GM12878 (cell line): Measurements from ENCODE around the gene TAPT1. TPM values are rescaled to one million over a fixed set of nuclear protein-coding genes. Genes with fewer than 3 reads are reported as not detected.

Source experiments
- ATAC-seq: fragments of 200-7000 bp; cut with Tn5 transposase; 3 replicates; pipeline ENCODE4 v1.9.1; 2020; ENCODE audit warnings: mild to moderate bottlenecking, moderate library complexity
- BruUV-seq: library from RNA; stranded (reverse); fragments of 400-500 nt; replicated peaks from 2 replicates; lab custom pipeline; 2021; lab: Mats Ljungman, UMichigan
- CTCF ChIA-PET: fragments of 300-600 bp; sonication (Branson Sonifier 250); formaldehyde crosslinking; extraction: SDS; loops from one replicate; lab custom pipeline; 2021; ENCODE audit warnings: inconsistent platforms; lab: Yijun Ruan, JAX
- POLR2A ChIA-PET: fragments of 350-600 bp; formaldehyde crosslinking; extraction: SDS; loops from one replicate; lab custom pipeline; 2021; ENCODE audit warnings: inconsistent platforms; lab: Charles Lee
- RAD21 ChIA-PET: fragments of 300-600 bp; sonication (Branson Sonifier 250); formaldehyde crosslinking; loops from one replicate; lab custom pipeline; 2023; ENCODE audit warnings: antibody characterized with exemption; ENCODE audit not compliant: unreplicated experiment; lab: Charles Lee
- SMC1A ChIA-PET: fragments of 300-600 bp; sonication (Branson Sonifier 250); formaldehyde crosslinking; loops from one replicate; lab custom pipeline; 2023; ENCODE audit not compliant: unreplicated experiment, uncharacterized antibody; lab: Charles Lee
- DNase-seq: peaks from one replicate; pipeline ENCODE4 v3.0.0-alpha.2; 2011; ENCODE audit warnings: low read depth, low spot score
- FAIRE-seq: peaks from 3 replicates; lab custom pipeline; 2011; peaks lifted over from hg19 to GRCh38; lab: Jason Lieb, UNC
- H2AFZ ChIP-seq: 2 replicates; pipeline ENCODE4 v1.6.0; 2011; ENCODE audit warnings: low read depth, low read length, control low read depth; ENCODE audit not compliant: control insufficient read depth
- H3K27ac ChIP-seq: 2 replicates; pipeline ENCODE4 v1.5.1; 2011; ENCODE audit warnings: control low read depth; ENCODE audit not compliant: control insufficient read depth, insufficient read depth
- H3K27me3 ChIP-seq, 2 experiments: replicated peaks in 1 of 2; 2 replicates each; pipeline versions ENCODE4 v1.6.0 to v1.6.1; 2011; ENCODE audit warnings: low read length in 1 of 2; ENCODE audit not compliant: control insufficient read depth in 2 of 2, insufficient read depth in 2 of 2
- H3K36me3 ChIP-seq, 2 experiments: 2 replicates each; pipeline ENCODE4 v1.5.1; 2011; ENCODE audit warnings: low read length in 1 of 2; ENCODE audit not compliant: control insufficient read depth in 2 of 2, insufficient read depth in 2 of 2
- H3K4me1 ChIP-seq: 2 replicates; pipeline ENCODE4 v1.6.1; 2011; ENCODE audit warnings: mild to moderate bottlenecking, low read length, moderate library complexity, mixed read lengths; ENCODE audit not compliant: control insufficient read depth, insufficient read depth
- H3K4me2 ChIP-seq: 2 replicates; pipeline ENCODE4 v1.6.0; 2011; ENCODE audit warnings: control low read depth; ENCODE audit not compliant: control insufficient read depth, insufficient read depth
- H3K4me3 ChIP-seq: fragments of 200-600 bp; sonication (generic); 2 replicates; pipeline ENCODE4 v1.5.1; 2016
- H3K79me2 ChIP-seq: 2 replicates; pipeline ENCODE4 v1.6.0; 2011; ENCODE audit warnings: low read length; ENCODE audit not compliant: control insufficient read depth, insufficient read depth
- H3K9ac ChIP-seq: 2 replicates; pipeline ENCODE4 v1.8.0; 2011; ENCODE audit warnings: low read length, control low read depth, mixed read lengths; ENCODE audit not compliant: control insufficient read depth, insufficient read depth
- H3K9me3 ChIP-seq: replicated peaks from 3 replicates; pipeline ENCODE4 v1.5.1; 2011; ENCODE audit warnings: mild to moderate bottlenecking, low read length; ENCODE audit not compliant: control insufficient read depth, insufficient read depth
- H4K20me1 ChIP-seq: 2 replicates; pipeline ENCODE4 v1.6.0; 2011; ENCODE audit not compliant: control insufficient read depth, insufficient read depth
- ATF3 ChIP-seq: IDR thresholded peaks from 2 replicates; pipeline ENCODE4 v1.6.1; 2011; ENCODE audit warnings: low read depth, mild to moderate bottlenecking, low read length, moderate library complexity, borderline replicate concordance; ENCODE audit errors: extremely low read depth
- BHLHE40 ChIP-seq, 2 experiments: fragments of 450-650 bp in 1 of 2; IDR thresholded peaks; 2 replicates each; pipeline ENCODE4 v1.6.1; 2011 to 2017; ENCODE audit warnings: low read depth in 2 of 2, borderline replicate concordance in 1 of 2, improper control_type of control experiment in 1 of 2, low read length in 1 of 2, mild to moderate bottlenecking in 1 of 2
- CEBPZ ChIP-seq: fragments of 150-350 bp; IDR thresholded peaks from 2 replicates; pipeline ENCODE4 v1.6.1; 2016; ENCODE audit warnings: low read depth, low read length
- CHD4 ChIP-seq: fragments of 200-600 bp; sonication (generic); IDR thresholded peaks from 2 replicates; pipeline ENCODE4 v1.6.1; 2016; ENCODE audit warnings: mild to moderate bottlenecking
- ELK1 ChIP-seq: IDR thresholded peaks from 2 replicates; pipeline ENCODE4 v1.6.1; 2012; ENCODE audit warnings: low read depth, low read length, improper control_type of control experiment
- IRF5 ChIP-seq: fragments of 450-650 bp; IDR thresholded peaks from 2 replicates; pipeline ENCODE4 v1.6.1; 2017; ENCODE audit warnings: borderline replicate concordance
- LARP7 ChIP-seq: fragments of 450-650 bp; IDR thresholded peaks from 2 replicates; pipeline ENCODE4 v1.6.1; 2017; ENCODE audit warnings: mild to moderate bottlenecking
- MTA2 ChIP-seq: fragments of 450-650 bp; IDR thresholded peaks from 2 replicates; pipeline ENCODE4 v1.6.1; 2016; ENCODE audit warnings: low read depth, mild to moderate bottlenecking, moderate library complexity
- SREBF1 ChIP-seq: IDR thresholded peaks from 2 replicates; pipeline ENCODE4 v1.6.1; 2012; ENCODE audit warnings: mild to moderate bottlenecking, low read length
- YY1 ChIP-seq: IDR thresholded peaks from 2 replicates; pipeline ENCODE4 v1.6.1; 2011; ENCODE audit warnings: low read depth, mild to moderate bottlenecking, low read length
- ZBED1 ChIP-seq: IDR thresholded peaks from 2 replicates; pipeline ENCODE4 v1.6.1; 2016; ENCODE audit warnings: borderline replicate concordance
- ZNF592 ChIP-seq: fragments of 450-650 bp; IDR thresholded peaks from 2 replicates; pipeline ENCODE4 v1.6.1; 2017; ENCODE audit warnings: mild to moderate bottlenecking, moderate library complexity
- ZNF622 ChIP-seq: fragments of 450-650 bp; IDR thresholded peaks from 2 replicates; pipeline ENCODE4 v1.6.1; 2017; ENCODE audit warnings: mild to moderate bottlenecking, inconsistent platforms
- ZZZ3 ChIP-seq: IDR thresholded peaks from 2 replicates; pipeline ENCODE4 v1.6.1; 2011; ENCODE audit warnings: low read depth; ENCODE audit not compliant: control insufficient read depth, insufficient read length
- WGBS: methylation state at CpG from one replicate; pipeline ENCODE4 v1.1.6; 2016; ENCODE audit warnings: low lambda C conversion rate; ENCODE audit not compliant: insufficient replicate concordance, insufficient coverage; ENCODE audit errors: missing lambda C conversion rate; 5-methylcytosine and 5-hydroxymethylcytosine counted together
- in situ Hi-C: fragments of 300-500 bp; cut with MboI; formaldehyde crosslinking; loops from 9 replicates; pipeline ENCODE4 v1.14.3; 2018; ENCODE audit warnings: mixed read lengths
- intact Hi-C: fragments of 100-400 bp; cut with micrococcal nuclease; formaldehyde crosslinking; loops from one replicate; pipeline ENCODE4 v1.14.2; 2022; ENCODE audit not compliant: unreplicated experiment
- polyA plus RNA-seq, 11 experiments: library from polyadenylated mRNA; depleted of rRNA in 4 of 11; unstranded in 6 of 11; stranded (reverse) in 5 of 11; fragments of >200 nt; fragmentation: Nextera tagmentation in 4 of 11; fragmentation: Illumina TruSeq in 1 of 11; extraction: Ambion mirVana in 4 of 11; extraction: Trizol in 1 of 11; gene quantifications; 1 replicate in 1 of 11; 2 replicates in 10 of 11; pipeline versions ENCODE4 v1.2.1 to v1.2.3, GENCODE V29; 2011 to 2016; ENCODE audit warnings: inconsistent platforms in 2 of 11, missing spikeins in 2 of 11, low read depth in 1 of 11
- total RNA-seq, 4 experiments: library from RNA; depleted of rRNA in 3 of 4; stranded (reverse); fragments of >200 nt in 3 of 4; fragmentation: Illumina TruSeq in 1 of 4; extraction: Trizol in 1 of 4; gene quantifications; 2 replicates each; pipeline versions ENCODE4 v1.2.1 to v1.2.3, GENCODE V29; 2013 to 2021

Gene TAPT1
- total and polyA plus RNA-seq, 10 of the 15 experiments (the other 5 are each of a cell fraction or from before 2014, with no cell fraction given) = 0.91 to 23.3 (median 9.5) TPM

- Histone ChIP-seq H3K4me3 (no peak overlapping the region), H3K9me3 (no peaks in the 10 kb centered on the region), H3K4me1 (no peaks in the 10 kb centered on the region)
- no peak for TF ChIP-seq CEBPZ
- no peak for TF ChIP-seq ATF3
- TF ChIP-seq BHLHE40 (IDR thresholded peaks at IDR 0.05; ENCODE audit: borderline replicate concordance in 1 of 2, low read depth in 2 of 2, low read length in 1 of 2) = no peak
- no peak for TF ChIP-seq ZBED1
- TF ChIP-seq CHD4 = no peak
- no peak for TF ChIP-seq ZZZ3
- no peak for TF ChIP-seq IRF5
- TF ChIP-seq SREBF1 = no peak
- TF ChIP-seq ZNF622 = no peak
- TF ChIP-seq YY1 = no peak
- no peak for TF ChIP-seq ELK1
- TF ChIP-seq LARP7 = no peak
- no peak for TF ChIP-seq ZNF592
- no peak for TF ChIP-seq MTA2
- TF ChIP-seq, all 136 proteins: peak for 0
- intact Hi-C loops (no loop called here), in situ Hi-C loops (no loop called here)
- DNase-seq (no peak), FAIRE-seq (no peak), ATAC-seq (no peak)
- WGBS = 95% methylated on average over 28 of the region's 28 CpGs
- H3K36me3 ChIP-seq = no peaks in the 10 kb centered on the region
- ChIA-PET POLR2A (no interaction called here), RAD21 (no interaction called here), CTCF (no interaction called here), SMC1A (no interaction called here)
- no peaks in the 10 kb centered on the region for H4K20me1 ChIP-seq
- no peak overlapping the region for H2AFZ ChIP-seq
- no TSS peak for BruUV-seq
- no peaks in the 10 kb centered on the region for H3K27me3 ChIP-seq
- no peaks in the 10 kb centered on the region for H3K79me2 ChIP-seq
- no peak overlapping the region for H3K9ac ChIP-seq
- H3K27ac ChIP-seq = no peak overlapping the region
- H3K4me2 ChIP-seq = no peak overlapping the region
These were observed 30.1 kb upstream of the TAPT1 start for GRCh38 chr4:16256343-16256742.
